RWPE2 (cell line): Measurements from ENCODE around the gene PYGB.

Source experiments
- ATAC-seq: fragments of 200-7000 bp; cut with Tn5 transposase; 3 replicates; pipeline ENCODE4 v1.9.1; 2021; ENCODE audit warnings: low read depth
- DNase-seq: peaks from one replicate; pipeline ENCODE4 v3.0.0-alpha.2; 2020; ENCODE audit warnings: low spot score
- H3K27ac ChIP-seq: fragments of 450-650 bp; 2 replicates; pipeline ENCODE4 v1.5.1; 2017; ENCODE audit warnings: mild to moderate bottlenecking; ENCODE audit not compliant: poor library complexity, severe bottlenecking
- H3K27me3 ChIP-seq: fragments of 250-450 bp; sonication (Bioruptor Pico); 2 replicates; pipeline ENCODE4 v1.5.1; 2021; ENCODE audit warnings: mild to moderate bottlenecking, moderate library complexity; ENCODE audit not compliant: insufficient read depth, poor library complexity, severe bottlenecking
- H3K36me3 ChIP-seq: fragments of 250-450 bp; sonication (Bioruptor Pico); 2 replicates; pipeline ENCODE4 v1.5.1; 2020; ENCODE audit warnings: low read depth, mild to moderate bottlenecking, moderate library complexity
- H3K4me1 ChIP-seq: fragments of 250-450 bp; sonication (Bioruptor Pico); 2 replicates; pipeline ENCODE4 v1.5.1; 2021; ENCODE audit warnings: mild to moderate bottlenecking, moderate library complexity; ENCODE audit not compliant: insufficient read depth, poor library complexity, severe bottlenecking
- H3K4me3 ChIP-seq: fragments of 250-450 bp; sonication (Bioruptor Pico); 2 replicates; pipeline ENCODE4 v1.5.1; 2021; ENCODE audit warnings: mild to moderate bottlenecking, moderate library complexity; ENCODE audit not compliant: severe bottlenecking
- H3K9me3 ChIP-seq: fragments of 250-450 bp; sonication (Bioruptor Pico); 2 replicates; pipeline ENCODE4 v1.5.1; 2021; ENCODE audit warnings: mild to moderate bottlenecking, moderate library complexity; ENCODE audit not compliant: severe bottlenecking
- CTCF ChIP-seq: fragments of 450-650 bp; IDR thresholded peaks from one replicate; pipeline ENCODE4 v1.5.1; 2017; ENCODE audit warnings: mild to moderate bottlenecking, moderate library complexity; ENCODE audit not compliant: poor library complexity, severe bottlenecking

PYGB gene

GRCh38 chr20:25203871-25204320, 44.0 kb upstream of the PYGB start:
- no peaks in the 10 kb centered on the region for H3K9me3 ChIP-seq
- H3K36me3 ChIP-seq: peaks cover 36% of the 10 kb centered on the region
- TF ChIP-seq CTCF: no peak
- H3K4me3 ChIP-seq: no peak overlapping the region
- no peaks in the 10 kb centered on the region for H3K27me3 ChIP-seq
- ATAC-seq (no peak), DNase-seq (no peak)
- no peak overlapping the region for H3K27ac ChIP-seq
- H3K4me1 ChIP-seq: peaks cover 8% of the 10 kb centered on the region

- ATAC-seq (peak; percentile 42), DNase-seq (no peak)
- no peak for TF ChIP-seq CTCF
- Histone ChIP-seq H3K4me3 (no peak overlapping the region), H3K27ac (no peak overlapping the region), H3K27me3 (no peaks in the 10 kb centered on the region), H3K9me3 (no peaks in the 10 kb centered on the region), H3K4me1 (peaks cover 8% of the 10 kb centered on the region), H3K36me3 (peaks cover 38% of the 10 kb centered on the region)
Observed at GRCh38 chr20:25204550-25205276, 43.2 kb upstream of the PYGB start.

- H3K4me1 ChIP-seq: peaks cover 8% of the 10 kb centered on the region
- TF ChIP-seq CTCF: no peak
- no peak overlapping the region for H3K27ac ChIP-seq
- H3K9me3 ChIP-seq: no peaks in the 10 kb centered on the region
- ATAC-seq (peak; percentile 41; the same call in 2 of the 3 replicates), DNase-seq (no peak)
- peaks cover 45% of the 10 kb centered on the region for H3K36me3 ChIP-seq
- no peak overlapping the region for H3K4me3 ChIP-seq
- no peaks in the 10 kb centered on the region for H3K27me3 ChIP-seq
Observed at GRCh38 chr20:25205277-25206062, 42.4 kb upstream of the PYGB start.

GRCh38 chr20:25206063-25206403, 41.9 kb upstream of the PYGB start:
- Histone ChIP-seq H3K27ac (no peak overlapping the region), H3K4me3 (no peak overlapping the region), H3K36me3 (peaks cover 47% of the 10 kb centered on the region), H3K4me1 (peaks cover 8% of the 10 kb centered on the region), H3K27me3 (no peaks in the 10 kb centered on the region), H3K9me3 (no peaks in the 10 kb centered on the region)
- ATAC-seq (no peak), DNase-seq (no peak)
- TF ChIP-seq CTCF: no peak
